Right kidney (tissue), 1 donor: ENCODE results near the gene CBFA2T2.

Source experiments
- DNase-seq: peaks from one replicate; pipeline ENCODE4 v3.0.0-alpha.2; 2016

The CBFA2T2 gene

GRCh38 chr20:33667676-33668465 is 178.0 kb downstream of the CBFA2T2 start:
- peak; percentile 86 for DNase-seq

- no peak for DNase-seq
Observed at GRCh38 chr20:33668466-33669155, 178.7 kb downstream of the CBFA2T2 start.

- DNase-seq = no peak
Observed at GRCh38 chr20:33669224-33669623, 179.3 kb downstream of the CBFA2T2 start.

GRCh38 chr20:33669873-33670640 is 180.2 kb downstream of the CBFA2T2 start:
- DNase-seq = no peak

GRCh38 chr20:33670715-33671499 is 181.0 kb downstream of the CBFA2T2 start:
- no peak for DNase-seq

GRCh38 chr20:33671573-33672288 is 181.8 kb downstream of the CBFA2T2 start:
- no peak for DNase-seq

GRCh38 chr20:33672426-33673113 is 182.7 kb downstream of the CBFA2T2 start:
- DNase-seq = no peak

GRCh38 chr20:33673114-33673409 is 183.2 kb downstream of the CBFA2T2 start:
- no peak for DNase-seq

GRCh38 chr20:33673410-33674293 is 183.8 kb downstream of the CBFA2T2 start:
- DNase-seq = peak; percentile 48

GRCh38 chr20:33674294-33675135 is 184.6 kb downstream of the CBFA2T2 start, which contains the start of gene NECAB3:
Gene NECAB3, minus strand, starts transcription at chr20:33674428. Its CDS starts 76 bp downstream, at chr20:33674352.
- DNase-seq = peak; percentile 81

- DNase-seq = no peak
Observed at GRCh38 chr20:33675136-33675959, 185.5 kb downstream of the CBFA2T2 start.

- DNase-seq = no peak
Observed at GRCh38 chr20:33676121-33676520, 186.2 kb downstream of the CBFA2T2 start.

GRCh38 chr20:33676652-33677645 is 187.1 kb downstream of the CBFA2T2 start:
- DNase-seq = no peak

GRCh38 chr20:33677991-33678702 is 188.3 kb downstream of the CBFA2T2 start:
- no peak for DNase-seq

- no peak for DNase-seq
Observed at GRCh38 chr20:33679758-33680485, 190.0 kb downstream of the CBFA2T2 start.
